H1 (cell line): Measurements from ENCODE around the gene HIC1. TPM values are rescaled to one million over a fixed set of nuclear protein-coding genes. Genes with fewer than 3 reads are reported as not detected.

Source experiments
- CTCF ChIA-PET: fragments of 300-600 bp; sonication (Branson Sonifier 250); formaldehyde crosslinking; loops from one replicate; lab custom pipeline; 2021; ENCODE audit not compliant: partially characterized antibody; lab: Charles Lee
- POLR2A ChIA-PET: fragments of 300-600 bp; sonication (Branson Sonifier 250); formaldehyde crosslinking; loops from one replicate; lab custom pipeline; 2021; ENCODE audit warnings: inconsistent platforms; ENCODE audit not compliant: partially characterized antibody; lab: Charles Lee
- DNase-seq, 2 experiments: peaks; one replicate each; pipeline versions ENCODE4 v3.0.0 to v3.0.0-alpha.2; 2010 to 2022; ENCODE audit warnings: low spot score in 2 of 2, low read depth in 1 of 2, mixed read lengths in 1 of 2
- FAIRE-seq: peaks from 2 replicates; lab custom pipeline; 2011; peaks lifted over from hg19 to GRCh38; lab: Jason Lieb, UNC
- H2AFZ ChIP-seq: 2 replicates; pipeline ENCODE4 v1.8.1; 2012; ENCODE audit warnings: low read length, inconsistent platforms
- H2AK5ac ChIP-seq: 2 replicates; pipeline ENCODE4 v1.6.1; 2013; ENCODE audit warnings: low read depth, low read length
- H2BK120ac ChIP-seq: replicated peaks from 2 replicates; pipeline ENCODE3; 2013; ENCODE audit warnings: low read depth, low read length, inconsistent platforms
- H2BK12ac ChIP-seq: 2 replicates; pipeline ENCODE4 v1.6.1; 2013; ENCODE audit warnings: low read depth, low read length
- H2BK15ac ChIP-seq: 2 replicates; pipeline ENCODE4 v1.6.1; 2013; ENCODE audit warnings: low read length
- H2BK20ac ChIP-seq: 2 replicates; pipeline ENCODE4 v1.6.1; 2013; ENCODE audit warnings: low read length
- H2BK5ac ChIP-seq: 2 replicates; pipeline ENCODE4 v1.6.1; 2013; ENCODE audit warnings: low read depth, low read length
- H3K14ac ChIP-seq: 2 replicates; pipeline ENCODE4 v1.6.1; 2013; ENCODE audit warnings: inconsistent platforms; ENCODE audit not compliant: insufficient read length
- H3K18ac ChIP-seq: 2 replicates; pipeline ENCODE4 v1.6.1; 2013; ENCODE audit warnings: low read length; ENCODE audit errors: extremely low read depth
- H3K23ac ChIP-seq: 2 replicates; pipeline ENCODE4 v1.6.1; 2013; ENCODE audit warnings: inconsistent platforms; ENCODE audit not compliant: insufficient read length
- H3K23me2 ChIP-seq: 2 replicates; pipeline ENCODE4 v1.6.1; 2013; ENCODE audit warnings: low read depth, low read length
- H3K27ac ChIP-seq: 2 replicates; pipeline ENCODE4 v1.6.1; 2011; ENCODE audit warnings: low read depth, low read length, inconsistent platforms
- H3K27me3 ChIP-seq, 4 experiments: replicated peaks in 1 of 4; 1 replicate in 1 of 4; 2 replicates in 3 of 4; pipeline versions ENCODE4 v1.6.1 to v1.8.1; 2011 to 2013; ENCODE audit warnings: low read length in 3 of 4, mild to moderate bottlenecking in 3 of 4, inconsistent platforms in 2 of 4, mixed read lengths in 2 of 4, moderate library complexity in 1 of 4; ENCODE audit not compliant: control insufficient read depth in 3 of 4, insufficient read depth in 3 of 4; ENCODE audit errors: extremely low read depth in 1 of 4
- H3K36me3 ChIP-seq, 4 experiments: 2 replicates each; pipeline versions ENCODE4 v1.6.1 to v1.8.1; 2011 to 2013; ENCODE audit warnings: mild to moderate bottlenecking in 4 of 4, low read length in 3 of 4, moderate library complexity in 2 of 4, control low read depth in 1 of 4, inconsistent platforms in 1 of 4; ENCODE audit not compliant: insufficient read depth in 4 of 4, control insufficient read depth in 2 of 4
- H3K4ac ChIP-seq: replicated peaks from 2 replicates; pipeline ENCODE3; 2013; ENCODE audit warnings: low read length, low read depth, mixed read lengths, inconsistent platforms; ENCODE audit not compliant: insufficient read length
- H3K4me1 ChIP-seq, 4 experiments: replicated peaks in 1 of 4; 1 replicate in 1 of 4; 2 replicates in 3 of 4; pipeline versions ENCODE4 v1.6.1 to v1.8.1; 2011 to 2013; ENCODE audit warnings: low read length in 3 of 4, inconsistent platforms in 2 of 4, mixed read lengths in 1 of 4; ENCODE audit not compliant: insufficient read depth in 4 of 4, control insufficient read depth in 3 of 4
- H3K4me2 ChIP-seq, 2 experiments: 2 replicates each; pipeline versions ENCODE4 v1.6.1 to v1.8.1; 2011 to 2013; ENCODE audit warnings: low read depth in 2 of 2, low read length in 2 of 2, control low read depth in 1 of 2, inconsistent platforms in 1 of 2, mild to moderate bottlenecking in 1 of 2; ENCODE audit not compliant: insufficient read depth in 1 of 2
- H3K4me3 ChIP-seq, 4 experiments: fragments of 200-600, 300-600 bp in 1 of 4; sonication (generic), shearing (Covaris generic), sonication (Bioruptor Twin) in 1 of 4; 2 replicates each; pipeline versions ENCODE4 v1.5.1 to v1.8.1; 2011 to 2016; ENCODE audit warnings: low read length in 4 of 4, low read depth in 3 of 4, control low read depth in 2 of 4, inconsistent platforms in 2 of 4, mild to moderate bottlenecking in 2 of 4, mixed read lengths in 1 of 4, moderate library complexity in 1 of 4; ENCODE audit not compliant: insufficient read depth in 2 of 4; ENCODE audit errors: extremely low read depth in 1 of 4
- H3K56ac ChIP-seq: replicated peaks from 2 replicates; pipeline ENCODE3; 2013; ENCODE audit warnings: low read depth, mild to moderate bottlenecking, mixed read lengths, low read length, inconsistent platforms; ENCODE audit not compliant: insufficient read length
- H3K79me1 ChIP-seq: 2 replicates; pipeline ENCODE4 v1.6.1; 2013; ENCODE audit warnings: low read depth, low read length, control low read depth
- H3K79me2 ChIP-seq, 2 experiments: 2 replicates each; pipeline versions ENCODE4 v1.6.1 to v1.8.1; 2012 to 2013; ENCODE audit warnings: low read length in 2 of 2, mild to moderate bottlenecking in 2 of 2, inconsistent platforms in 1 of 2; ENCODE audit not compliant: insufficient read depth in 2 of 2, control insufficient read depth in 1 of 2
- H3K9ac ChIP-seq, 4 experiments: replicated peaks in 1 of 4; 1 replicate in 1 of 4; 2 replicates in 3 of 4; pipeline versions ENCODE4 v1.6.1 to v1.8.1; 2011 to 2013; ENCODE audit warnings: low read depth in 3 of 4, low read length in 3 of 4, control low read depth in 2 of 4, mild to moderate bottlenecking in 2 of 4, moderate library complexity in 2 of 4, inconsistent platforms in 1 of 4; ENCODE audit errors: extremely low read depth in 1 of 4
- H3K9me3 ChIP-seq, 2 experiments: 2 replicates each; pipeline versions ENCODE4 v1.6.1 to v1.8.1; 2012 to 2013; ENCODE audit warnings: mild to moderate bottlenecking in 2 of 2, moderate library complexity in 2 of 2, control low read depth in 1 of 2, inconsistent platforms in 1 of 2, low read depth in 1 of 2, low read length in 1 of 2, mixed read lengths in 1 of 2; ENCODE audit not compliant: insufficient read depth in 2 of 2
- H4K20me1 ChIP-seq, 2 experiments: replicated peaks in 1 of 2; 2 replicates each; pipeline versions ENCODE3 to v1.8.1; 2011 to 2013; ENCODE audit warnings: inconsistent platforms in 2 of 2, low read length in 2 of 2, mild to moderate bottlenecking in 1 of 2; ENCODE audit not compliant: insufficient read depth in 2 of 2, control insufficient read depth in 1 of 2
- H4K5ac ChIP-seq: 2 replicates; pipeline ENCODE4 v1.6.1; 2013; ENCODE audit warnings: low read length, low read depth, mixed read lengths, inconsistent platforms; ENCODE audit not compliant: insufficient read length
- H4K8ac ChIP-seq: 2 replicates; pipeline ENCODE4 v1.8.0; 2013; ENCODE audit warnings: mild to moderate bottlenecking, moderate library complexity, low read length, inconsistent platforms; ENCODE audit not compliant: insufficient read depth; ENCODE audit errors: extremely low read depth
- H4K91ac ChIP-seq: replicated peaks from 2 replicates; pipeline ENCODE3; 2013; ENCODE audit warnings: low read length, mixed read lengths, inconsistent platforms; ENCODE audit not compliant: insufficient read length
- ASH2L ChIP-seq: fragments of 200-600, 300-600 bp; sonication (generic); IDR thresholded peaks from one replicate; pipeline ENCODE4 v1.7.1; 2017; ENCODE audit warnings: low read length
- ATF2 ChIP-seq: IDR thresholded peaks from 2 replicates; pipeline ENCODE4 v1.6.1; 2012; ENCODE audit warnings: low read length, inconsistent platforms
- KDM5A ChIP-seq: fragments of 200-600 bp; IDR thresholded peaks from 2 replicates; pipeline ENCODE4 v1.7.1; 2012; ENCODE audit warnings: mild to moderate bottlenecking, low read length, inconsistent platforms, mixed read lengths
- RAD21 ChIP-seq, 2 experiments: IDR thresholded peaks in 1 of 2; conservative IDR thresholded peaks in 1 of 2; 2 replicates each; pipeline ENCODE4 v1.6.1; 2011; ENCODE audit warnings: low read depth in 2 of 2, low read length in 2 of 2, improper control_type of control experiment in 1 of 2, inconsistent platforms in 1 of 2, mild to moderate bottlenecking in 1 of 2, moderate library complexity in 1 of 2
- SIX5 ChIP-seq: IDR thresholded peaks from 2 replicates; pipeline ENCODE4 v1.6.1; 2011; ENCODE audit warnings: mild to moderate bottlenecking, low read depth, low read length
- WGBS, 2 experiments: shearing (Covaris generic) in 1 of 2; methylation state at CpG; one replicate each; pipeline versions ENCODE4 v1.1.6 to v1.1.7; 2013 to 2015; ENCODE audit warnings: low lambda C conversion rate in 2 of 2, mixed read lengths in 2 of 2, inconsistent platforms in 1 of 2, low coverage in 1 of 2, missing lambda C conversion rate in 1 of 2; ENCODE audit not compliant: insufficient replicate concordance in 2 of 2, insufficient coverage in 1 of 2, insufficient read length in 1 of 2; ENCODE audit errors: extremely low coverage in 1 of 2, missing lambda C conversion rate in 1 of 2; 5-methylcytosine and 5-hydroxymethylcytosine counted together
- polyA plus RNA-seq, 7 experiments: library from polyadenylated mRNA; depleted of rRNA in 3 of 7; stranded (reverse) in 5 of 7; unstranded in 2 of 7; fragments of >200 nt in 5 of 7; fragments of 200-250 nt in 2 of 7; gene quantifications; 1 replicate in 5 of 7; 2 replicates in 1 of 7; 4 replicates in 1 of 7; pipeline versions ENCODE4 v1.2.1 to v1.2.3, GENCODE V29; 2011 to 2013; ENCODE audit warnings: missing spikeins in 2 of 7, mixed read lengths in 2 of 7
- total RNA-seq: library from RNA; stranded (reverse); fragmentation: NEBNext Ultra II Directional; extraction: Animal tissue kit (Norgen Biotek cat#: 25700); gene quantifications from 2 replicates; pipeline ENCODE4 v1.2.1, GENCODE V29; 2021

HIC1 gene
- total and polyA plus RNA-seq, 2 of the 8 experiments (the other 6 are each of a cell fraction or from before 2014, with no cell fraction given), result 0.06 to 0.09 TPM

DNA sequence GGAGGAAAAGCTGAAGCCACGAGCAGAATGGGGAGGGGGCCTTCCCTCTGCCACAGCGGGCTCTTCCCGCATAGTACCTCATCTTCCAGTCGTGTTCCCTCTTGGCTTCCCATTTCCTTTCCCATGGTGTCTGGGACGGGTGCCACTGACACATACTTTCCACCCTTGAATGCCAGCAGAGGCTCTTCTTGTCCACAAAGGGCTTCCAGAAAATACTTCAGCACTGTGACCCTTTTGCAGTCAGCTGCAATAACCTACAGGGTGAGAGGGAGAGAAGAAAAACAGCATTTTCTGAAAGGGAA, 30.7 kb downstream of the HIC1 start:
- no peak overlapping the region for H3K4ac ChIP-seq
- H3K23me2 ChIP-seq, result no peaks in the 10 kb centered on the region
- no peak overlapping the region for H3K27ac ChIP-seq
- no peak overlapping the region for H2BK120ac ChIP-seq
- H3K79me2 ChIP-seq, result no peaks in the 10 kb centered on the region
- CTCF ChIA-PET, result interaction anchor here (0.7 to 3.9 kb wide), 9 partner anchors 10 to 81 kb away, joined by 3 to 21 read pairs (median 5); no protein-coding TSS in a partner anchor
- peaks cover 0 to 5% (median 1%) of the 10 kb centered on the region in 4 experiments; a peak in 3 of 8 replicates for H3K36me3 ChIP-seq
- no peak overlapping the region for H3K18ac ChIP-seq
- H4K91ac ChIP-seq, result no peak overlapping the region
- POLR2A ChIA-PET, result interaction anchor here (1.6 kb wide), 1 partner anchor 9 kb away, joined by 4 read pairs; no protein-coding TSS in a partner anchor
- H4K5ac ChIP-seq, result no peak overlapping the region
- H3K23ac ChIP-seq, result no peak overlapping the region
- peaks cover 0 to 3% of the 10 kb centered on the region in 2 experiments for H4K20me1 ChIP-seq
- DNase-seq, result no peak
- H3K14ac ChIP-seq, result no peak overlapping the region
- H3K4me2 ChIP-seq, result no peak overlapping the region
- no peak overlapping the region for H2AFZ ChIP-seq
- no peaks in the 10 kb centered on the region for H3K9me3 ChIP-seq
- H2AK5ac ChIP-seq, result no peak overlapping the region
- peaks cover 0 to 9% (median 3%) of the 10 kb centered on the region in 4 experiments; a peak in 4 of 7 replicates for H3K4me1 ChIP-seq
- no peak overlapping the region for H2BK15ac ChIP-seq
- H3K9ac ChIP-seq, result no peak overlapping the region
- H3K79me1 ChIP-seq, result no peaks in the 10 kb centered on the region
- WGBS, 2 experiments, result 86% methylated on average over 5 of the region's 5 CpGs; no CpG with 5 or more reads in 1 of the 2 experiments
- H4K8ac ChIP-seq, result no peak overlapping the region; the same call in 1 of the 2 replicates
- no peak overlapping the region for H2BK12ac ChIP-seq
- FAIRE-seq, result no peak
- TF ChIP-seq KDM5A (no peak), ASH2L (no peak), ATF2 (no peak), SIX5 (no peak), RAD21 (IDR thresholded peaks at IDR 0.05 in 1 of 2, conservative IDR thresholded peaks at IDR 0.05 in 1 of 2; ENCODE audit: low read depth in 2 of 2, low read length in 2 of 2) (no peak)
- TF ChIP-seq, all 59 proteins: peak for 0
- Histone ChIP-seq H2BK5ac (no peak overlapping the region), H2BK20ac (no peak overlapping the region), H3K56ac (no peak overlapping the region), H3K4me3 (no peak overlapping the region), H3K27me3 (no peaks in the 10 kb centered on the region)
